ENCODE data around the gene ABCF1. TPM values are rescaled to one million over a fixed set of nuclear protein-coding genes. Genes with fewer than 3 reads are reported as not detected.
"Not testable (repeated sequence)": the region's sequence is repeated elsewhere in the genome, so short reads cannot be mapped to it uniquely, and the experiment has no call there.

The ABCF1 gene
- polyA plus RNA-seq, 4 donors, result 66.8 to 79.0 (median 71.5) TPM

DNA sequence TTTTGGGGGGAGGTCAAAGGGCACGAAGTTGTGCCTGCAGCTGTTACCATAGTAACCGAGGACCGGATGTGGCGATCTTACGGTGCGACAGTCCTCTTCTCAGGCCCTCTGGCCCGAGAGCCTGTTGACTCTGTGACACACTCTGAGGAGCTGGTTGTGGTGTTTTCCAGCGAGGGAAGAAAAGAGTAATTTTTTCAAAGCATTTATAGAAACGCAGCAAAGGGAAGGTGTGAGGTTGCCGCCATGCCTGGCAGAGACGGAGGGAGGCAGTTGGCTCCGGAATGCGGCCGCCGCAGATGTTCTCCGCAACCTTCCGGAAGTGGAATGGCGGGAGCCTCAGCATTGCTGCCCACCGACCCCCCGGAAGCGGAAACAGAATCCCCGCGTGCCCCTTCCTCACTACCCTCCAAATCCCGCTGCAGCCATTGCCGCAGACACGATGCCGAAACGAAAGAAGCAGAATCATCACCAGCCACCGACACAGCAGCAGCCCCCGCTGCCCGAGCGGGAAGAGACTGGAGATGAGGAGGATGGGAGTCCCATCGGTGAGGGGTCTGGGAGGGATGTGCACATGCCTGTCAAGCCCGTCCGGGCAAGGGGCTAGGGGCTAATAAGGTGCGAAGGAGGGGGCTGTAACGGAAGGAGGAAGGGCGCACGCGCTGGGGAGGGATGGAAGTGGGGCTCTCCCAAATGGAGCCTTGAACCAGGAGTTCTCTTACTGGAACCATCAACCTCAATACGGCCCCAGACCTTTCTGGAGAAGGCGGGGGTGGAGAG, 14.1 kb upstream of the ABCF1 start, which contains the start of gene PRR3:
PRR3 (plus strand) TSS at position 390 of the 777 bp plus-strand sequence; CDS start at position 440, 50 bp downstream.
- DNase-seq (ENCODE audit: low read depth in 4 of 4, low spot score in 2 of 4), result peak; percentile 90 to 98 (median 90)

- DNase-seq (ENCODE audit: low read depth in 4 of 4, low spot score in 2 of 4), result no peak
Measured at GRCh38 chr6:30557683-30557981, 13.6 kb upstream of the ABCF1 start.

- no peak for DNase-seq (ENCODE audit: low read depth in 4 of 4, low spot score in 2 of 4)
Measured at GRCh38 chr6:30560930-30561329, 10.3 kb upstream of the ABCF1 start.

DNA sequence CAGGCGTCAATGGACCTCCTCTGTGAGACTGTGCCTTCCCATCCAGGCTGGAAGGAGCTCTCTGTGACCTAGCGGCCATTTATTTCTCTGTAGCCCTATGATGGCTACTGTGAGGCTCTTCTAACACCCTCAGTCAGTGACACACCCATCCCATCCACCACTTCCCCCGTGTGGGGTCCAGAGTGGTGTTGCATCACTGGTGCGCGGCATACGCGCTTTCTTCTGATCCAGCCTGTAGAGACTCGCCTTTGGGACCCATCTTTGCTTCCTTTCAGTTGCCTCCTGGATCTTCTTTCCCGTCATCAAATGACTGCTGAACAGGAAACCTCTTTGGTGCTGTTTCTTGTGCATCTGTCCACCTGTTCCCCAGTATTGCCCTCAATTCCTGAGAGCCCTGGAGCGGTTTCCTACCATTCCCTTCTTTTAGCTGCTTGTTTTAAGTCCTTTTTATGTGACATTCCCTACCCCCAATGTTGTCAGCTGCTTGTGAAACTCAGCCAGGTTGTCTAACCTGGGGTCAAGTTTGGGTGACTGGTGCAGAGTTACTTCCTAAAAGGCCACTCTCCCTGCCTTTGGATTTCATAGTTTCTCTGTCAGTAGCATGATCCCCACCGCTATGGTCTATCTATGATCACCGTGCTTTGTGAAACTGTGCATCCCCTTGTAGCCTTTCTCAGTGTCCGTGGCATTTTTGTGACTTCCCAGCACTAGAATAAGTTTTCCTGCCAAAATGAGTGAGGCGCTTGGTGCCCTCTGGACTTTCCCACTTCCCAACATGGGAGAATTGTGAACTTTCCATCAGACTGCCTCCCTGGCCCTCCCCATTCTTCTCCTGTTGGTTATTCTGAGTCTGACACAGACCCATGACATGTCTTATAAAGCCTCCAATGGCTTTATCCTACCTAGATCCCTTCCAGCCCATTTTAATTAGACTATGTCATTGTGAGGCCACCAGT, 8.5 kb upstream of the ABCF1 start:
- no peak for DNase-seq (ENCODE audit: low read depth in 4 of 4, low spot score in 2 of 4)

- no peak for DNase-seq (ENCODE audit: low read depth in 4 of 4, low spot score in 2 of 4)
Measured at GRCh38 chr6:30564114-30564513, 7.1 kb upstream of the ABCF1 start.

DNA sequence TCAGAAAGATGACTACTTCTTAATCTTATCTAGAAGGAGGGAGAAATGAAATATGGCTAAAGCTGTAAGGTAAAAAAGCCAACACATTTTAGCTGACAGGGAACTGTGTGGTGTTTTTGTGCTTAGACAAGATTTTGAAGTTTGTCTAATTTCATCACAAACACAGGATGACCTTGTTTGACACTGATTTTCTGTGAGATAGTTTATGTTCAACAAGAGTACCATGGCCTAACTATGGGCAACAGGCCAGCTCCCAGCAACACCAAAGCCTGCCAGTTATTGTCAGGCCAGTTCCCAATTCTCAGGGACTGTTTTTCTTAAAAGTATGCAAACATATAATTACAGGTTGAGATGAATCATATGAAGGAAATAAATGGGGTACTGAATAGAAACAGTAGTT, 5.5 kb upstream of the ABCF1 start:
- DNase-seq (ENCODE audit: low read depth in 4 of 4, low spot score in 2 of 4), result no peak

DNA sequence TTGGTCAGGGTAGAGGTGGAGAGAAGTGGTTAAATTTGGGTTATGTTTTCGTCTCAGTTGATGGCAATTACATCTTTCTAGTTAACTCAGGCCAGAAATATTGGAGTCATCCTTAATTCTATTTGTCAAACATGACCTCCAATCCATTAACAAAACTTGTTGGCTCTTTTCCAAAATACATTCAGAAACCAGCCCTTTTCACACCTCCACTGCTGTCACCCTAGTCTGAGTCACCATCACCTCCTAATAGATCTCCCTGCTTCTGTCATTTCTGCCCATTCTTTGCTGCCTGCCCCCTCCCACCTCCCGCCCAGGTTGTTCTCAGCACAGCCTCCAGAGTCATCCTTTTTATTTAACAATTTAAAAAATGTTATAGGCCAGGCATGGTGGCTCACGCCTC, 3.0 kb upstream of the ABCF1 start:
- DNase-seq (ENCODE audit: low read depth in 4 of 4, low spot score in 2 of 4), result no peak

- DNase-seq (ENCODE audit: low read depth in 4 of 4, low spot score in 2 of 4), result no peak
Measured at GRCh38 chr6:30570263-30570662, 979 bp upstream of the ABCF1 start.

- no peak for DNase-seq (ENCODE audit: low read depth in 4 of 4, low spot score in 2 of 4)
Measured at GRCh38 chr6:30570740-30571074, 535 bp upstream of the ABCF1 start.

DNA sequence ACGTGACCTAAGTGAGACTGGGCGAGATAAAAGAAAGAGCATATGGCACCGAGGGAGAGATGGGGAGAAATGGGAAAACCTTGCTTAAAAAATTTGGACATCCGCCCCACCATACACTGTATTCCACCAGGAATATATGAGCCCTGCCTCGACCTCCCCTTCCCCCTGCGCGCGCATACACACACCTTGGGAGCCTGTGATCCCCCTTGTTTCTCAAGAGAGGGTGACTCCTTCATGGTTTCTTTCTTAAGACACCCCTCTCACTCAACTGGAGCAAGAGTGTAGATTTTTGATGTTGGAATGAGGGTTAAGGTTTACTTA, 480 bp downstream of the ABCF1 start:
- DNase-seq (ENCODE audit: low read depth in 4 of 4, low spot score in 2 of 4), result no peak

- no peak for DNase-seq (ENCODE audit: low read depth in 4 of 4, low spot score in 2 of 4)
Measured at GRCh38 chr6:30572148-30572547, 906 bp downstream of the ABCF1 start.

- DNase-seq (ENCODE audit: low read depth in 4 of 4, low spot score in 2 of 4), result no peak
Measured at GRCh38 chr6:30573113-30573512, 1.9 kb downstream of the ABCF1 start.

- DNase-seq (ENCODE audit: low read depth in 4 of 4, low spot score in 2 of 4), result no peak
Measured at GRCh38 chr6:30578051-30578450, 6.8 kb downstream of the ABCF1 start.

DNA sequence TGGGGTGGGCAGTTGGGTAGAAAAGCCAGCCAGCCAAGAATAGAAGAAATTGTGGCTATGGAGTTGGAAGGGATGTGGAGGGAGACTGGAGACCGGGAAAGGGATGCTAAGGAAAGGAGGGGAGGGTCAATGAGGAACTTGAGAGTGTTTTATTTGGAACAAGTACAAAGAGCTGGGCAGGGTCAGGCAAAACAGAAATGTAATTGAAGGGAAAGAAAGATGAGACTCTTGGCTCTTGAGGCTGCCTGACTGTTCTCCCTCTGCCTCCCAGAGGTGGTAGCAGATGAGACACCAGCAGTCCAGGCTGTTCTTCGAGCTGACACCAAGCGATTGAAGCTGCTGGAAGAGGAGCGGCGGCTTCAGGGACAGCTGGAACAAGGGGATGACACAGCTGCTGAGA, 12.7 kb downstream of the ABCF1 start:
- DNase-seq (ENCODE audit: low read depth in 4 of 4, low spot score in 2 of 4), result no peak

DNA sequence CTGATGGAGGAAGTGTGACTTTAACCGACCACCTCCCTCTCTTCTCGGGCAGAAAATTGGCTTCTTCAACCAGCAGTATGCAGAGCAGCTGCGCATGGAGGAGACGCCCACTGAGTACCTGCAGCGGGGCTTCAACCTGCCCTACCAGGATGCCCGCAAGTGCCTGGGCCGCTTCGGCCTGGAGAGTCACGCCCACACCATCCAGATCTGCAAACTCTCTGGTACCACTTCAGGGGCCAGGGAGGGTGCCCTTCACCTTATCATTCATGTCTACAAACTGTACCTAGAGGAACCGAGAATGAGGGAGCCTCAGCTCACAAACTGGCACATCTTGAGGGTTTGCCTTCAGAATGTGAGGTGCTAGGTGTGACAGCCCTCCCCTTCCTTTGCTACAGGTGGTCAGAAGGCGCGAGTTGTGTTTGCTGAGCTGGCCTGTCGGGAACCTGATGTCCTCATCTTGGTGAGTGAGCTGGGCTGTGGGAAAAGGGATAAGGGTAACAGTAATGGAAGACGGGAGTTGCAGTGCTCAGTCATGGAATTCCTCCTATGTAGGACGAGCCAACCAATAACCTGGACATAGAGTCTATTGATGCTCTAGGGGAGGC, 18.6 kb downstream of the ABCF1 start:
- no peak for DNase-seq (ENCODE audit: low read depth in 4 of 4, low spot score in 2 of 4)

DNA sequence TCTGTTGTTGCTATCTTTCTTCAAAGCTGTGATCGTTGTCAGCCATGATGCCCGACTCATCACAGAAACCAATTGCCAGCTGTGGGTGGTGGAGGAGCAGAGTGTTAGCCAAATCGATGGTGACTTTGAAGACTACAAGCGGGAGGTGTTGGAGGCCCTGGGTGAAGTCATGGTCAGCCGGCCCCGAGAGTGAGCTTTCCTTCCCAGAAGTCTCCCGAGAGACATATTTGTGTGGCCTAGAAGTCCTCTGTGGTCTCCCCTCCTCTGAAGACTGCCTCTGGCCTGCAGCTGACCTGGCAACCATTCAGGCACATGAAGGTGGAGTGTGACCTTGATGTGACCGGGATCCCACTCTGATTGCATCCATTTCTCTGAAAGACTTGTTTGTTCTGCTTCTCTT, 19.3 kb downstream of the ABCF1 start:
- no peak for DNase-seq (ENCODE audit: low read depth in 4 of 4, low spot score in 2 of 4)

DNA sequence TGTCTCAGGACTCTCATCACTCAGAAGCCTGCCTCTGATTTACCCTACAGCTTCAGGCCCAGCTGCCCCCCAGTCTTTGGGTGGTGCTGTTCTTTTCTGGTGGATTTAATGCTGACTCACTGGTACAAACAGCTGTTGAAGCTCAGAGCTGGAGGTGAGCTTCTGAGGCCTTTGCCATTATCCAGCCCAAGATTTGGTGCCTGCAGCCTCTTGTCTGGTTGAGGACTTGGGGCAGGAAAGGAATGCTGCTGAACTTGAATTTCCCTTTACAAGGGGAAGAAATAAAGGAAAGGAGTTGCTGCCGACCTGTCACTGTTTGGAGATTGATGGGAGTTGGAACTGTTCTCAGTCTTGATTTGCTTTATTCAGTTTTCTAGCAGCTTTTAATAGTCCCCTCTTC, 19.8 kb downstream of the ABCF1 start:
- no peak for DNase-seq (ENCODE audit: low read depth in 4 of 4, low spot score in 2 of 4)

DNA sequence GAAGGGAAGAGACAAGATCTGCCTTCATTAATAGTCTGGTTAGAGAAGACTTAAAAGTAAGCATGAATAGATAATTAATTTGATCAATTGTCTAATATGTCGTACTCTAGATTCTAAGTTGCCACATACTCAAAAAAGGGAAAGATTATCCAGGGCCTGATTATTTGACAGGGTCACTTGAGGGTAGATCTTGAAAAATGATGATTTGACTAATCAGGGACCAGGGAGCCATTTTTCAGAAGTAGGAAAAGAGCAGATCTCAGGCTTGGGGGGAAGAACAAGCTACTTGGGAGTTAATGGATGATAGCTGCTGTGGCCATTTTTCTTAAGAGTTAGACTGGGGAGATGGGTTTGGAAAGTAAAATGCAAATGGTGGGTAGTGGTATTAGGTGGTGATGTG, 21.0 kb downstream of the ABCF1 start:
- DNase-seq (ENCODE audit: low read depth in 4 of 4, low spot score in 2 of 4), result no peak

- not testable (repeated sequence) for DNase-seq (ENCODE audit: low read depth in 4 of 4, low spot score in 2 of 4)
Measured at GRCh38 chr6:30597315-30598144, 26.3 kb downstream of the ABCF1 start.

- DNase-seq (ENCODE audit: low read depth in 4 of 4, low spot score in 2 of 4), result no peak
Measured at GRCh38 chr6:30598912-30599624, 27.8 kb downstream of the ABCF1 start.

Measured in left renal cortex interstitium (tissue), 4 donors.